NCI-H2171 treated with DMSO at 0.1 percent for 48 hours (cell line): Measurements from ENCODE around the gene CCL1.

Experiments
- DNase-seq: peaks from one replicate; lab custom pipeline; 2025; lab: John Stamatoyannopoulos, UW

Gene CCL1, protein sequence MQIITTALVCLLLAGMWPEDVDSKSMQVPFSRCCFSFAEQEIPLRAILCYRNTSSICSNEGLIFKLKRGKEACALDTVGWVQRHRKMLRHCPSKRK

DNA sequence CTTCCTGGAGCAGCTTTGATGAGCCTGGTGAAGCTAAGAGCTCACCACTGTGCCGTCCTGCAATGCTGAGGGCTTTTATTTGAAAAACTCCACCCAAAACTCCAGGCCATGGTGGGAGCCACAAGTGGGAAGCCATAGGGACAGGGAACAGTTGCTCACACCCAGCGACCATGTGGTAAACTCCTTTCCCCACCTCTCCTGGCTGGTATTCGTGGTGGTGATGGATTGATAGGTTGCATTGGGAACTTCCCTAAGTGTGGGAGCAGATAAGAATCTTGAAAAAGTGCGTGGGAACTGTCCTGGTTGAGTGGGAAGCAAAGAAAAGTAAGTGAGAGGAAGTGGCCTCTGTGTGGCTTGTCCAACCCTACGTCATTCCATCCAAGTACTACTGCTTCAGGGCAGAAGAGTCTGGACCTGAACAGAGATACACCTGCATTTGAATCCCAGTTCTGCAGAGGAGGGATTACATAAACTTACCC is at the start of gene CCL1:
CCL1 (minus strand) TSS at position 51 of the 479 bp plus-strand sequence. CDS start 72 bp downstream, outside the sequence.
- no peak for DNase-seq

- no peak for DNase-seq
Measured at GRCh38 chr17:34412534-34412933, 49.5 kb upstream of the CCL1 start.

GRCh38 chr17:34411646-34412421 is 48.8 kb upstream of the CCL1 start:
- DNase-seq: no peak

DNA sequence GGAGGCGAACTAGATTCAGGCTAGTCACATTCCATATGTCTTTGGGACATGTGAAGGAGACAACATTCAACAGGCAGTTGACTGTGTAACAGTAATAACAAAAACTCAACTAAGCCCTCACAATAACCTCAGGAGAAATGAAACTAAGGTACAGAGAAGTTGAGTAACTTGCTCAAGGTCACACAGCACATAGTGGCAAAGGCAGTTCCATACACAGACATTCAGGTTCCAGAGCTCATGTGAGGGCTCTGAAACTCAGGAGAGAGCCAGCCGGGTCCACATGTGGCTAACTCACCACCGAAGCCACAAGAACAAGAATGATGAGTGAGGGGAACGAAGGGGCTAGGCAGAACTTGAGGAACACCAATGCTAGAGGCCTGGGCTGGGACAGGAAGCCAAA is 46.3 kb upstream of the CCL1 start:
- no peak for DNase-seq

DNA sequence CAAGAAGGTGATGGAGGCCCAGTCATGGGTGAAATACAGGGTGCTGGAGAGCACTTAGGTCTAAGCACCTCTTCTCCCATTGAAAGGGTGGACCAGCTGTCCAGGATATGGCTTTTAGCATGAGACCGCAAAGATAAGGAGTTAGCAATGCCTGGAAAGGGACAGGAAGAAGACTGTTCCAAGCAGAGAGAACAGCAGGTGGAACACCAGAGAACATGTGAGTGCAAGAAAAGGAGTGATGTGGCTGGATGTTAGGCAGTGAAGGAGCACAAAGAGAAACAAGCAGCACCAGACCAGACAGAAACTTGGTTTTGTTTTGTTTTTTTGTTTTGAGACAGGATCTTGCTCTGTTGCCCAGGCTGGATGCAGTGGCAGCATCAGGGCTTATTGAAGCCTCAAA is 45.4 kb upstream of the CCL1 start:
- DNase-seq: no peak

- DNase-seq: no peak
Measured at GRCh38 chr17:34406226-34406625, 43.2 kb upstream of the CCL1 start.

DNA sequence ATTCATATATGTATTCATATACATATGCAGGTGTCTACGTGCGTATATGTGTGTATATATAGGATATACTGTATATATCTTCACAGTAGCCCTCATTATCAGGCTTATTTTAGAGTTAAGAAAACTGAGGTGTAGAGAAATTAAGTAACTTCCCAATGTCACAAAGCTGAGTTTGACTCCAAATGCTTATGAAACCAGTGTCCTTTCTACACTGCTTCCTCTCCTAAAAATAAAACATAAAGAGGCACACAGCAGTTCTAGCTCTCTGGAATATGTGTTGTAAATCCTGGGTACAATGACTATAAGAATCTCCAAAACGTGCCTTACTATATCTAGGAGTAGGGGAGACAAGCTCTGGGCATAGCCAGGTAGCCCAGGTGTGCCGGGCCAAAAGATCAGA is 40.0 kb upstream of the CCL1 start:
- no peak for DNase-seq

DNA sequence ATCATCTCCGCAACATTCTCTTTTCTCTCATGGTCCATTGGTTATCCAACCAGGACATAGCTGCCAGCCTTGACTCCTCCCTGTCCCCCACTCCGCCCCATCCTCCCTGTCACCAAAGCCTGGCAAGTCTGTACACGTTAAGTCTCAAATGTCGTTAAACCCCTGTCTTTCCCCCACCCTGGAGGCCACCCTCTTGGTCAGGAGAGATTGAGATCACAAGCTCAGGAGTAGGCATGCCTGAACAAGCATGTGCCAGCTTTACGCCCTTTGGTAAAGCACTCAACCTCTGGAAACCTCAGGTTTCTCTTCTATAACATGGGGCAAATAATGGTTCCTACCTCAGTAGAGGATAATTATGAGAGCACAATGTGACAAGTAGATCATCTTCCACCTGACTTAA is 38.1 kb upstream of the CCL1 start:
- peak; percentile 81 for DNase-seq

GRCh38 chr17:34400301-34400931 is 37.4 kb upstream of the CCL1 start:
- no peak for DNase-seq

DNA sequence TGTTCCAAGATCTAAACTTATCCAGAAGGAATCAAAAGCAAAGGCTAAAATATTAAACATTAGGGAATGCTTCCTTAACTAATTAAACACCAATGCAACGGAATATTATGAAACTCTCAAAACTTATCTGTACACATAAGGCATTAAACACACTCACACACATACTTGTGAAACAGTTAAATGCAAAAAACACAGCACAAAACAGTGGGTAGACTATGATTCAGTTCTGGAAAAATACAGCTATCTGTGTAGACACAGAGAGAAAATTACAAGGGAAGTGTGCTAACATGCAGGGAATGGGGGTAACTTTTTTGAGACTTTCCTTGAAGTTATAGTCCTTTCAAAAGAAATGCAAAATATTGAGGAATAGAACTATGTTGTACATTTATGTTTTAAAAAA is 36.7 kb upstream of the CCL1 start:
- no peak for DNase-seq

DNA sequence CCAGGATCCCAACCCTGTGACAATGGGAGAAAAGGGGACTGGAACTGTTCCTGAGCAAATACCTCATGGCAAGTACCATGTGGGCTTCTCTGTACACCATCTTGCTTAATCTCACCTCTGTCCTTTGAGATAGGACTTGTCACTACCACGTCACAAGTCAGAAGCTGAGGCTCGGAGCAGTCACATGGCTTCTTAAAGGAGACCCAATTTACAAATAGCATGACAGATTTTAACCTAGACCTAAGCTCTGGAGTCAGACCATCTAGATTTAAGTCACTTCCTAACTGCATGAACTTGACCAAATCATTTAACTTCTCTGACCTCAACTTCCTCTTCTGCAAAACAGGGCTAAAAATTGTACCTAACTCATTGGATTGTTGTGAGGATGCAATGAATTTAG is 36.0 kb upstream of the CCL1 start:
- DNase-seq: no peak

GRCh38 chr17:34397265-34397664 is 34.2 kb upstream of the CCL1 start:
- no peak for DNase-seq

DNA sequence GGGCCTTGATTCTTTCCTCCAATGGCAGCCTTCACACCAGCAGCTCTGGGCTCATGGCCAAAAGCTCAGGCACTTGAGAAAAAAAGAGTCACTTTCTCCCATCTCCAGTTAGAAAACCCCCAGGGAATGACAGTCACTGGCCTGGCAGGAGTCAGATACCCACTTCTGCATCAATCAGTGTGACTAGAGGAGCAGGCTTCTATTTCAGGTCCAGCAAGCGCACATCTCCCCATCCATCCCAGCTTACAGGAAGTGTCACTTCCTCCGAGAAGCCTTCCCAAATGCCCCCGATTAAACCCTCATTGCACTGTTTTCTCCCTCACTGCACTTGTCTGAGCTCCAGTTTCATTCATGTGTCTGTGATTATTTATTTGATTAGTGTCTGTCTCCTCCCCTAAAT is 30.4 kb upstream of the CCL1 start:
- DNase-seq: peak; percentile 92

GRCh38 chr17:34391241-34391640 is 28.2 kb upstream of the CCL1 start:
- no peak for DNase-seq

- DNase-seq: no peak
Measured at GRCh38 chr17:34390649-34391048, 27.6 kb upstream of the CCL1 start.

DNA sequence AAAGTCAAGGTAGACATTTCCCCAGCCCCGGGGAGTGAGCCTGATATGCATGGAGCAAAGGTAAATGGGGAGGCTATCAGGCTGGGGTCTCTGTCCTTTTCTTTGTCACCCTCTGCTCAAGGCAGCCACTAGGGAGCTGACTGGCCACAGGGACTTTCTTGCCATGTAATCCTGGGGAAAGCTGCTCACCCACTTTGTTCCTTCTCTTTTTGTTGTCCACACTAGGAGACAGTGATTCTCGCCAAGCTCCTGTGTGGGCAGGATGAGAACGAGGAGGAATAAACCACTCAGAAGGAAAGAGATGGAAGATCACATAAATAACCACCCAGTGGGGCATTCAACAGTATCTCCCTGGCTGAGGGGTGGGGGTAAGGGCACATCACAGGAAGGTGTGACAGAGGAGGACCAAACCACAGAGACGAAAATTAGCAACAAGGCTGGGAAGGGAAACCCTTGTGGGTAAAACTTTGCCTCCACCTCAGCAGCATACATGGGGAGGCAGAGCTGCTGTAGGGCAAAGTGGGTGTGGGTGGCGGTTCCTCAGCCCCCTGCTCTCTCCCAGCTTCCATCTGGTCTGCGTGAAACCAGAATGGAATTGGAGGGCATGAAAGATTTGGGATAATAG is 26.2 kb upstream of the CCL1 start:
- DNase-seq: no peak

DNA sequence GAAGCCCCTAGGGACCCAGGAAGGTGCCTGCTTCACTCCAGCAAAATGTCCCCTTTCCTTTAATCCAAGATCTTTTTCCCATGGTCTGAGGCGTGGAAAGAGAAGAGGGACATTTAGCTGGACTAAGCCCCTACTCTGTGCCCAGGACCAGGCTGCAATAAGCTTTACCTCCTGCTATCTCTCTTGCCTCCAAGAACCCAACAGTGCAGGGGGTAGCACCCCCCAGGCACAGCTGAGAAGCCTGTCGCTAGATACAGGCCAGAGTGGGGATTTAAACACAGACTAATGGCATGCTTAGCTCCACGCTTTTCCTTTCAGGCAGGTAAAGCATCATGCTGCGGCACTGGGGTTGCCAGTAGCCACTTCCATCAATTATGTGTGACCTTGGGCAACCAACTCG is 24.5 kb upstream of the CCL1 start:
- DNase-seq: no peak

GRCh38 chr17:34386697-34387550 is 23.9 kb upstream of the CCL1 start:
- no peak for DNase-seq

- DNase-seq: no peak
Measured at GRCh38 chr17:34386343-34386696, 23.3 kb upstream of the CCL1 start.

DNA sequence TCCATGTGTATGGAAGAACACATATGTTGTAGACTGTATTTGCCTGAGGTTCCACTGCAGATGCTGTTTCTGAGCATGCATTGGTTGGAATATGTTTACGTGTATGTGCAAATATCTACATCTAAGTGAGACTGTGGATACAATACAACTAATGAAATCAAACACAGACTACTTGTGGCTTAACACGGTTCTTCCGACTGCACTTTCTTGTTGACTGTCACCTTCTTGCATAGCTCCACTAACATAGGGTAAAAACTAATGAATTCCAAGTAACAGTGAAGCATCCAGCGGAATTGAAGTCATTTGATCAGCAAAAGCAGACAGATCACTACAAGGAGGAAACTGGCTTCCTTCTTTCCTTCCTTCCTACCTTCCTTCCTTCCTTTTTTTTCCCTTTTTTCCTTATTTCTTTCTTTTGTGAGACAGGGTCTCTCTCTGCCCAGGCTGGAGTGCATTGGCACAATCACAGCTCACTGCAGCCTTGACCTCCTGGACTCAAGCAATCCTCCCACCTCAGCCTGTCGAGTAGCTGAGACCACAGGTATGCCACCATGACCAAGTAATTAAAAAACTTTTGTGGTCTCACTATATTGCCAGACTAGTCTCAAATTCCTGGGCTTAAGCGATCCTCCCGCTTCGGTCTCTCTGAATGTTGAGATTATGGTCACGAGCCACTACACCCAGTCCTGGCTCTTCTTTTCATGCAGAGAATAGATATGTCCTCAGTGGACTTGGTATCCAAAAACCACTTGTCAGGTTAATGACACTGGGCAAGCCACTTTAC is 22.0 kb upstream of the CCL1 start:
- no peak for DNase-seq

DNA sequence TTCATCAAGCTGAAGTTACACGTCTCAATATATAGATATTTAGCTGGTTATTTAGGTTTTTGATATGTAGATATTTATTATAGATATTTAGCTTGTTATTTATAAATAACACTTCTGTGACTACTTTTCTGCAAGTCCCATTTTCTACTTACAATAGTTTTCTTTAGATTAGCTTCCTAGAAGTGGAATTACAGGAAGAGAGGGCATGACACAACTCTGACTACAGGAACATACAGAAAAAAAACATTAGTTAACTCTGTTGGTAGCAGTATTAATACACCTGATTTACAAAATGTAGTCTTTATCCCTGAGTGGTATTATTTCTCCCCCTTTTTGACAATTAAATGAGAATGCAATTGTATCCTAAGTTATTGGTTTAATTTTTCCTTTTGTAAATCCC is 21.2 kb upstream of the CCL1 start:
- DNase-seq: no peak
